Left ventricle myocardium inferior (tissue), 1 donor: ENCODE measurements around the gene AK1. TPM values are rescaled to one million over a fixed set of nuclear protein-coding genes. Genes with fewer than 3 reads are reported as not detected.
A peak's percentile ranks its signal among the peaks of the same experiment; 100 is the strongest.

Experiments used
- DNase-seq: peaks from one replicate; pipeline ENCODE4 v3.0.0-alpha.2; 2020
- H3K27ac ChIP-seq: fragments of 200-600 bp; replicated peaks from 2 replicates; pipeline ENCODE4 v1.8.0; 2021
- H3K27me3 ChIP-seq: fragments of 200-600 bp; 2 replicates; pipeline ENCODE4 v1.8.0; 2021; ENCODE audit warnings: low read depth
- H3K36me3 ChIP-seq: fragments of 200-600 bp; 2 replicates; pipeline ENCODE4 v1.8.0; 2021
- H3K4me1 ChIP-seq: fragments of 200-600 bp; 2 replicates; pipeline ENCODE4 v1.8.0; 2021
- H3K4me3 ChIP-seq: fragments of 200-600 bp; 2 replicates; pipeline ENCODE4 v1.8.0; 2021; ENCODE audit warnings: mild to moderate bottlenecking, moderate library complexity
- H3K9me3 ChIP-seq: fragments of 200-600 bp; replicated peaks from 2 replicates; pipeline ENCODE4 v1.8.0; 2021
- CTCF ChIP-seq: fragments of 200-600 bp; IDR thresholded peaks from 2 replicates; pipeline ENCODE4 v1.8.0; 2021; ENCODE audit warnings: antibody characterized with exemption, mild to moderate bottlenecking, borderline replicate concordance
- intact Hi-C: fragments of 100-400 bp; cut with micrococcal nuclease; formaldehyde crosslinking; loops from one replicate; pipeline ENCODE4 v1.11.0; 2022
- long read RNA-seq: library from polyadenylated mRNA; unstranded; transcript quantifications from one replicate; pipeline ENCODE4 v2.0.0, GENCODE V29; 2021
- total RNA-seq: library from RNA; stranded (reverse); fragmentation: NEBNext Ultra II Directional; extraction: Animal tissue kit (Norgen Biotek cat#: 25700); gene quantifications from one replicate; pipeline ENCODE4 v1.2.1, GENCODE V29; 2021
- donor health status: DM: no; HTN: yes; CAD: no; lungs with severe emphysema.

AK1 gene
- 844 TPM for total RNA-seq
- long read RNA-seq, transcript AK1-203 (7 exons, 2,266 nt) = major isoform, 625 of 710 reads
- long read RNA-seq, partial matches to known transcripts = 48 of 710 reads
- long read RNA-seq, other reads (novel, unspliced or antisense) = 37 of 710 reads

- Histone ChIP-seq H3K9me3 (no peaks in the 10 kb centered on the region), H3K27me3 (no peaks in the 10 kb centered on the region), H3K4me3 (peak within 1 kb of the TSS; percentile 77), H3K4me1 (peaks cover 68% of the 10 kb centered on the region), H3K27ac (peak within 1 kb of the TSS; percentile 93), H3K36me3 (peaks cover 8% of the 10 kb centered on the region)
- peak; percentile 87 for DNase-seq
- TF ChIP-seq CTCF = no peak
- intact Hi-C loops = no loop called here
Observed at GRCh38 chr9:127877566-127877998, at the start of gene AK1. Gene AK1, minus strand, starts transcription at chr9:127877675. Its CDS starts 3,058 bp downstream, at chr9:127874617.

- Histone ChIP-seq H3K4me3 (peak overlapping the region; percentile 34), H3K27ac (no peak overlapping the region), H3K36me3 (no peaks in the 10 kb centered on the region), H3K9me3 (no peaks in the 10 kb centered on the region), H3K4me1 (peaks cover 40% of the 10 kb centered on the region), H3K27me3 (peaks cover 73% of the 10 kb centered on the region)
- no peak for TF ChIP-seq CTCF
- DNase-seq = no peak
- intact Hi-C loops = loop anchor here (10.0 kb wide), 2 partner anchors 342 to 422 kb away; no protein-coding TSS in a partner anchor
Observed at GRCh38 chr9:127926906-127927200, 49.4 kb upstream of the AK1 start.

- Histone ChIP-seq H3K27ac (no peak overlapping the region), H3K4me3 (no peak overlapping the region), H3K4me1 (peaks cover 42% of the 10 kb centered on the region), H3K27me3 (peaks cover 76% of the 10 kb centered on the region), H3K36me3 (no peaks in the 10 kb centered on the region), H3K9me3 (no peaks in the 10 kb centered on the region)
- no peak for DNase-seq
- no peak for TF ChIP-seq CTCF
- intact Hi-C loops = loop anchor here (10.0 kb wide), 2 partner anchors 341 to 421 kb away; no protein-coding TSS in a partner anchor
Observed at GRCh38 chr9:127925959-127926905, 48.8 kb upstream of the AK1 start.

- DNase-seq = no peak
- no peak overlapping the region for H3K27ac ChIP-seq
- H3K4me1 ChIP-seq = peaks cover 33% of the 10 kb centered on the region
- no peaks in the 10 kb centered on the region for H3K36me3 ChIP-seq
- peaks cover 76% of the 10 kb centered on the region for H3K27me3 ChIP-seq
- H3K4me3 ChIP-seq = no peak overlapping the region
- intact Hi-C loops = loop anchor here (5.0 to 10.0 kb wide), 3 partner anchors 138 to 420 kb away; partner anchors contain the start of gene CDK9
- H3K9me3 ChIP-seq = no peaks in the 10 kb centered on the region
- TF ChIP-seq CTCF = no peak
Observed at GRCh38 chr9:127924736-127925444, 47.4 kb upstream of the AK1 start.

GRCh38 chr9:127923771-127924170 is 46.3 kb upstream of the AK1 start:
- DNase-seq = no peak
- H3K4me3 ChIP-seq = no peak overlapping the region
- H3K4me1 ChIP-seq = peaks cover 43% of the 10 kb centered on the region
- H3K36me3 ChIP-seq = no peaks in the 10 kb centered on the region
- intact Hi-C loops = loop anchor here (5.0 to 10.0 kb wide), 3 partner anchors 136 to 419 kb away; partner anchors contain the start of gene CDK9
- H3K27me3 ChIP-seq = peaks cover 65% of the 10 kb centered on the region
- no peak for TF ChIP-seq CTCF
- no peaks in the 10 kb centered on the region for H3K9me3 ChIP-seq
- H3K27ac ChIP-seq = no peak overlapping the region
